Heart left ventricle (tissue), 16 donors: ENCODE results near the gene MAP2K4. TPM values are rescaled to one million over a fixed set of nuclear protein-coding genes. Genes with fewer than 3 reads are reported as not detected.

Experiments used
- ATAC-seq, 4 donors: fragments of 200-7000 bp; cut with Tn5 transposase; one replicate each; pipeline ENCODE4 v1.9.1; 2020 to 2022; ENCODE audit warnings: moderate library complexity in 4 of 4, mild to moderate bottlenecking in 3 of 4, moderate number of reproducible peaks in 1 of 4
- DNase-seq, 5 donors: peaks; one replicate each; pipeline ENCODE4 v3.0.0-alpha.2; 2020
- H3K27ac ChIP-seq, 12 donors: fragments of 200-600 bp; sonication (generic) in 4 of 12; one replicate each; pipeline versions ENCODE4 v1.5.0 to v1.8.0; 2016 to 2022; ENCODE audit warnings: mild to moderate bottlenecking in 2 of 12
- H3K27me3 ChIP-seq, 9 donors: fragments of 200-600 bp; sonication (generic) in 2 of 9; one replicate each; pipeline versions ENCODE4 v1.5.1 to v1.8.0; 2016 to 2022; ENCODE audit warnings: mild to moderate bottlenecking in 3 of 9
- H3K36me3 ChIP-seq, 9 donors: fragments of 200-600 bp; sonication (generic) in 2 of 9; one replicate each; pipeline versions ENCODE4 v1.5.0 to v1.8.0; 2018 to 2022; ENCODE audit warnings: mild to moderate bottlenecking in 2 of 9
- H3K4me1 ChIP-seq, 12 donors: fragments of 200-600 bp; sonication (generic) in 4 of 12; one replicate each; pipeline versions ENCODE4 v1.5.0 to v1.8.0; 2016 to 2022; ENCODE audit warnings: mild to moderate bottlenecking in 3 of 12
- H3K4me3 ChIP-seq, 12 donors: fragments of 200-600 bp; sonication (generic) in 4 of 12; one replicate each; pipeline versions ENCODE4 v1.5.0 to v1.8.0; 2017 to 2022; ENCODE audit warnings: mild to moderate bottlenecking in 9 of 12, moderate library complexity in 4 of 12
- H3K9me3 ChIP-seq, 12 donors: fragments of 200-600 bp; sonication (generic) in 4 of 12; one replicate each; pipeline versions ENCODE4 v1.5.0 to v1.8.0; 2016 to 2022; ENCODE audit warnings: mild to moderate bottlenecking in 1 of 12
- POLR2A ChIP-seq, 2 donors: fragments of 450-650 bp; IDR thresholded peaks; one replicate each; pipeline ENCODE4 v1.6.1; 2017; ENCODE audit warnings: antibody characterized with exemption in 2 of 2, mild to moderate bottlenecking in 2 of 2, moderate library complexity in 2 of 2
- WGBS, 4 donors: extraction: QIAGEN DNeasy Blood & Tissue Kit in 2 of 4; methylation state at CpG; one replicate each; pipeline versions ENCODE4 v1.1.5 to v1.1.7; 2013 to 2018; 5-methylcytosine and 5-hydroxymethylcytosine counted together
- intact Hi-C, 10 donors: fragments of 100-400 bp; cut with DNase I; formaldehyde crosslinking; loops; one replicate each; pipeline versions ENCODE4 v1.11.1 to v1.14.2; 2022
- polyA plus RNA-seq, 2 donors: library from polyadenylated mRNA; stranded (reverse); fragments of 200-250 nt; gene quantifications; one replicate each; pipeline ENCODE4 v1.2.3, GENCODE V29; 2013
- total RNA-seq, 9 donors: library from RNA; depleted of rRNA in 2 of 9; stranded (reverse); fragments of >200 nt in 2 of 9; fragmentation: NEBNext Ultra II Directional in 3 of 9; extraction: Animal tissue kit (Norgen Biotek cat#: 25700) in 3 of 9; gene quantifications; one replicate each; pipeline versions ENCODE4 v1.1.0 to v1.2.4, GENCODE V29; 2016 to 2023
- TF ChIP-seq, protein P1 (sequence below), 12 donors: fragments of 200-600 bp; sonication (generic) in 4 of 12; IDR thresholded peaks; one replicate each; pipeline versions ENCODE4 v1.5.0 to v1.8.0; 2018 to 2022; ENCODE audit warnings: antibody characterized with exemption in 12 of 12, mild to moderate bottlenecking in 5 of 12
- donor health status: ischemic (EF 13 %, LVEDD 7.1; RV severe dilation, severe dysfunction).
- donor health status: healthy with polysubstance abuse.
- donor health status: DM: no; HTN: yes; CAD: no.
- donor health status: DM: no; HTN: no; CAD: no.
- donor health status: ischemic (EF 25% LVEDD 6.9; RV normal size, moderate dysfunction).
- donor health status: ischemic (EF 25% LVEDD 5.7; RV mildly dilated, moderate dysfunction).
- donor health status: healthy.
- donor health status: DM: yes; HTN: yes; CAD: no.
- donor health status: ischemic (EF 35%, LVEDD 5.7; RV mildly dilated, moderate dysfunction).
- donor health status: nonischemic (EF 11% LVEDD 7.7; RV severe dilation, severe dysfunction).
- donor health status: DM: yes; HTN: yes; CAD: no.
- donor health status: PGD.
- donor health status: ischemic (EF 29% LVEDD 5.4; RV normal size, mild dysfunction).
- donor health status: nonischemic (EF 23%, LVEDD 6.1; RV moderate dilation, normal function).

Gene MAP2K4
- total and polyA plus RNA-seq, 11 donors: 7.9 to 37.5 (median 32.5) TPM

DNA sequence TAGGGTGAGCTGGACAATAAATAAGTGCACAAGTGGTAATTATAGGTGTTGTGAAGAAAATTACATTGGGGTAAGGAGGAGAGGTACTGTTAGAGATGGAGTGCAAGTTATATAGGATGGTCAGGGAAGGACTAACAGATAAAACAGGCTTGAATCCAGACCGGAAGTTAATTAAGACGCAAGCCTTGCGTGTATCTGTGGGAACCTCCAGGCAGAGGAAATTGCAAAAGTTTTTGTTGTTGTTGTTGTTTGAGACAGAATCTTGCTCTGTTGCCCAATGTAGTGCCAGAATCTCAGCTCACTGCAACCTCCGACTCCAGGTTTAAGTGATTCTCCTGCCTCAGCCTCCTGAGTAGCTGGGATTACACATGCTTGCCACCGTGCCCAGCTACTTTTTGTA is 21.0 kb upstream of the MAP2K4 start:
- intact Hi-C loops: no loop called here
- H3K4me3 ChIP-seq: no peak overlapping the region
- no peaks in the 10 kb centered on the region for H3K36me3 ChIP-seq
- no peaks in the 10 kb centered on the region for H3K27me3 ChIP-seq
- H3K27ac ChIP-seq: no peak overlapping the region
- no peaks in the 10 kb centered on the region for H3K9me3 ChIP-seq
- H3K4me1 ChIP-seq: peaks cover 0 to 19% (median 9%) of the 10 kb centered on the region in 12 donors
- TF ChIP-seq, protein P1, sequence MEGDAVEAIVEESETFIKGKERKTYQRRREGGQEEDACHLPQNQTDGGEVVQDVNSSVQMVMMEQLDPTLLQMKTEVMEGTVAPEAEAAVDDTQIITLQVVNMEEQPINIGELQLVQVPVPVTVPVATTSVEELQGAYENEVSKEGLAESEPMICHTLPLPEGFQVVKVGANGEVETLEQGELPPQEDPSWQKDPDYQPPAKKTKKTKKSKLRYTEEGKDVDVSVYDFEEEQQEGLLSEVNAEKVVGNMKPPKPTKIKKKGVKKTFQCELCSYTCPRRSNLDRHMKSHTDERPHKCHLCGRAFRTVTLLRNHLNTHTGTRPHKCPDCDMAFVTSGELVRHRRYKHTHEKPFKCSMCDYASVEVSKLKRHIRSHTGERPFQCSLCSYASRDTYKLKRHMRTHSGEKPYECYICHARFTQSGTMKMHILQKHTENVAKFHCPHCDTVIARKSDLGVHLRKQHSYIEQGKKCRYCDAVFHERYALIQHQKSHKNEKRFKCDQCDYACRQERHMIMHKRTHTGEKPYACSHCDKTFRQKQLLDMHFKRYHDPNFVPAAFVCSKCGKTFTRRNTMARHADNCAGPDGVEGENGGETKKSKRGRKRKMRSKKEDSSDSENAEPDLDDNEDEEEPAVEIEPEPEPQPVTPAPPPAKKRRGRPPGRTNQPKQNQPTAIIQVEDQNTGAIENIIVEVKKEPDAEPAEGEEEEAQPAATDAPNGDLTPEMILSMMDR (IDR thresholded peaks at IDR 0.05): no peak
- no peak for TF ChIP-seq POLR2A (IDR thresholded peaks at IDR 0.05)
- no peak for ATAC-seq
- DNase-seq: no peak
- WGBS, 4 donors: 78 to 82% (median 79%) methylated on average over 5 of the region's 5 CpGs

- TF ChIP-seq, protein P1 (IDR thresholded peaks at IDR 0.05): no peak
- TF ChIP-seq POLR2A (IDR thresholded peaks at IDR 0.05): no peak
- 79 to 85% (median 80%) methylated on average over 5 of the region's 5 CpGs for WGBS, 4 donors
- Histone ChIP-seq H3K4me1 (no peaks in the 10 kb centered on the region), H3K4me3 (no peak overlapping the region), H3K27ac (no peak overlapping the region), H3K27me3 (peaks cover 0 to 6% (median 0%) of the 10 kb centered on the region in 9 donors), H3K36me3 (no peaks in the 10 kb centered on the region), H3K9me3 (no peaks in the 10 kb centered on the region)
- ATAC-seq: no peak
- intact Hi-C loops: no loop called here
- DNase-seq: no peak
These were observed 13.2 kb upstream of the MAP2K4 start for GRCh38 chr17:12007466-12007865.

GRCh38 chr17:12021623-12022140 is 1.0 kb downstream of the MAP2K4 start:
- H3K27me3 ChIP-seq: peaks cover 0 to 4% (median 0%) of the 10 kb centered on the region in 9 donors
- intact Hi-C loops: loop anchor here in 1 of 10 donors (2.0 kb wide), 1 partner anchor 25 kb away; the partner anchor contains the start of gene ZNF18
- H3K4me1 ChIP-seq: peaks cover 0 to 45% (median 26%) of the 10 kb centered on the region in 12 donors
- DNase-seq (no peak), ATAC-seq (no peak)
- peak overlapping the region; percentile 65 to 98 (median 90) for H3K4me3 ChIP-seq
- no peak for TF ChIP-seq POLR2A (IDR thresholded peaks at IDR 0.05)
- TF ChIP-seq, protein P1 (IDR thresholded peaks at IDR 0.05): no peak
- H3K27ac ChIP-seq: peak overlapping the region in 5 of 12 donors; percentile 80 to 92 (median 90)
- 2 to 5% (median 4%) methylated on average over 3 of the region's 3 CpGs for WGBS, 4 donors
- H3K36me3 ChIP-seq: no peaks in the 10 kb centered on the region
- H3K9me3 ChIP-seq: no peaks in the 10 kb centered on the region

DNA sequence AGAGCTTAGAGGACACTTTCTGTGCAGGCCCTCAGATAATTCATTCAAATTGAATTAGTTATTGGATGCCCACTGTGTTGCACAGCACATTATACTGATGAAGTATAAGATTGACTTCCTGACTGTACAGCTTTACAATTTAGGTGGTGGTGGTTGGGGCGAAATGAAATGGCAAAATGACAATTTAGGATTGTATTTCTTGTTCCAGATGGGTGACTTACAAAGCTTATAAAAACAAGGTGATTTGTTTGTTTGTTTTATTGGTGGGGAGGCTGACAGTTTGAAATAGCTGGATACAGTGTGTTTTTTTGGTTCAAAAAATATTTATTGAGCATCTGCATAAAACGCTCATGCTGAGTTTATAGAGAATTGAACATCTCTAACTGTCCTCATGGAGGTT is 1.6 kb downstream of the MAP2K4 start:
- Histone ChIP-seq H3K27ac (no peak overlapping the region), H3K36me3 (no peaks in the 10 kb centered on the region), H3K27me3 (peaks cover 0 to 4% (median 0%) of the 10 kb centered on the region in 9 donors), H3K4me3 (peak overlapping the region in 4 of 12 donors; percentile 88 to 98 (median 96)), H3K9me3 (no peaks in the 10 kb centered on the region), H3K4me1 (peaks cover 0 to 45% (median 26%) of the 10 kb centered on the region in 12 donors)
- intact Hi-C loops: no loop called here
- no peak for ATAC-seq
- WGBS, 4 donors: 85 to 96% (median 90%) methylated on average over 2 of the region's 2 CpGs
- TF ChIP-seq, protein P1 (IDR thresholded peaks at IDR 0.05): no peak
- no peak for TF ChIP-seq POLR2A (IDR thresholded peaks at IDR 0.05)
- no peak for DNase-seq
